B cell (primary cell): ENCODE measurements around the gene MAML3.

Experiments used
- EZH2 ChIP-seq: IDR thresholded peaks from 2 replicates; pipeline ENCODE4 v1.6.1; 2012; ENCODE audit warnings: borderline replicate concordance, low read depth, mild to moderate bottlenecking, moderate library complexity, low read length; ENCODE audit not compliant: insufficient read depth, poor library complexity, severe bottlenecking
- TF ChIP-seq, protein P1 (sequence below): fragments of 200-600 bp; IDR thresholded peaks from one replicate; pipeline ENCODE4 v1.8.0; 2022; ENCODE audit warnings: antibody characterized with exemption, mild to moderate bottlenecking

GRCh38 chr4:139764182-139764581 is 389.8 kb downstream of the MAML3 start:
- TF ChIP-seq EZH2 = no peak
- TF ChIP-seq, protein P1, sequence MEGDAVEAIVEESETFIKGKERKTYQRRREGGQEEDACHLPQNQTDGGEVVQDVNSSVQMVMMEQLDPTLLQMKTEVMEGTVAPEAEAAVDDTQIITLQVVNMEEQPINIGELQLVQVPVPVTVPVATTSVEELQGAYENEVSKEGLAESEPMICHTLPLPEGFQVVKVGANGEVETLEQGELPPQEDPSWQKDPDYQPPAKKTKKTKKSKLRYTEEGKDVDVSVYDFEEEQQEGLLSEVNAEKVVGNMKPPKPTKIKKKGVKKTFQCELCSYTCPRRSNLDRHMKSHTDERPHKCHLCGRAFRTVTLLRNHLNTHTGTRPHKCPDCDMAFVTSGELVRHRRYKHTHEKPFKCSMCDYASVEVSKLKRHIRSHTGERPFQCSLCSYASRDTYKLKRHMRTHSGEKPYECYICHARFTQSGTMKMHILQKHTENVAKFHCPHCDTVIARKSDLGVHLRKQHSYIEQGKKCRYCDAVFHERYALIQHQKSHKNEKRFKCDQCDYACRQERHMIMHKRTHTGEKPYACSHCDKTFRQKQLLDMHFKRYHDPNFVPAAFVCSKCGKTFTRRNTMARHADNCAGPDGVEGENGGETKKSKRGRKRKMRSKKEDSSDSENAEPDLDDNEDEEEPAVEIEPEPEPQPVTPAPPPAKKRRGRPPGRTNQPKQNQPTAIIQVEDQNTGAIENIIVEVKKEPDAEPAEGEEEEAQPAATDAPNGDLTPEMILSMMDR = no peak
